A549 (cell line): Measurements from ENCODE around the gene ATP13A2. TPM values are rescaled to one million over a fixed set of nuclear protein-coding genes. Genes with fewer than 3 reads are reported as not detected.

Experiments
- ATAC-seq, 2 experiments: fragments of 200-7000 bp in 1 of 2; fragments of >200 bp in 1 of 2; cut with Nextera tagmentation in 1 of 2; cut with Tn5 transposase in 1 of 2; 3 replicates each; pipeline versions ENCODE4 v1.8.0 to v1.9.1; 2018 to 2020; ENCODE audit warnings: mild to moderate bottlenecking in 1 of 2, moderate library complexity in 1 of 2
- CTCF ChIA-PET: fragments of 300-600 bp; sonication (Branson Sonifier 250); formaldehyde crosslinking; extraction: SDS; loops from one replicate; lab custom pipeline; 2021; ENCODE audit warnings: antibody characterized with exemption, inconsistent platforms; lab: Yijun Ruan, JAX
- POLR2A ChIA-PET: fragments of 350-600 bp; formaldehyde crosslinking; extraction: SDS; loops from one replicate; lab custom pipeline; 2021; ENCODE audit warnings: antibody characterized with exemption, inconsistent platforms; lab: Yijun Ruan, JAX
- DNase-seq, 2 experiments: peaks; one replicate each; pipeline versions ENCODE4 v3.0.0 to v3.0.0-alpha.2; 2011 to 2016; ENCODE audit warnings: low read depth in 1 of 2, low spot score in 1 of 2
- FAIRE-seq: peaks from 2 replicates; lab custom pipeline; 2011; peaks lifted over from hg19 to GRCh38; lab: Jason Lieb, UNC
- H3K27ac ChIP-seq, 2 experiments: fragments of >200 bp; sonication (Bioruptor Twin); formaldehyde crosslinking; 3 replicates each; pipeline ENCODE4 v1.5.1; 2016 to 2017
- H3K4me1 ChIP-seq: fragments of >200 bp; sonication (Bioruptor Twin); formaldehyde crosslinking; 3 replicates; pipeline ENCODE4 v1.6.1; 2016
- H3K4me2 ChIP-seq: fragments of >200 bp; sonication (Bioruptor Twin); formaldehyde crosslinking; 3 replicates; pipeline ENCODE4 v1.6.1; 2016
- H3K4me3 ChIP-seq: fragments of >200 bp; sonication (Bioruptor Twin); formaldehyde crosslinking; 3 replicates; pipeline ENCODE4 v1.5.1; 2016
- H3K9me3 ChIP-seq: fragments of >200 bp; sonication (Bioruptor Twin); formaldehyde crosslinking; 3 replicates; pipeline ENCODE4 v1.6.1; 2016
- CBX2 ChIP-seq: fragments of 200-600 bp; sonication (generic); IDR thresholded peaks from 2 replicates; pipeline ENCODE4 v1.6.1; 2016; ENCODE audit warnings: low read depth, mild to moderate bottlenecking, borderline replicate concordance
- CBX8 ChIP-seq: fragments of 200-600 bp; sonication (generic); IDR thresholded peaks from 2 replicates; pipeline ENCODE4 v1.6.1; 2016
- CEBPB ChIP-seq, 2 experiments: fragments of >200 bp in 1 of 2; sonication (Bioruptor Twin) in 1 of 2; formaldehyde crosslinking in 1 of 2; IDR thresholded peaks; 2 replicates each; pipeline ENCODE4 v1.6.1; 2012 to 2016
- E2F6 ChIP-seq: IDR thresholded peaks from 2 replicates; pipeline ENCODE4 v1.6.1; 2012; ENCODE audit warnings: low read depth, borderline replicate concordance
- ELK1 ChIP-seq: fragments of 150-350 bp; IDR thresholded peaks from 2 replicates; pipeline ENCODE4 v1.6.1; 2014; ENCODE audit warnings: low read depth, mild to moderate bottlenecking, low read length
- EP300 ChIP-seq, 2 experiments: fragments of >200 bp; sonication (Bioruptor Twin); formaldehyde crosslinking; IDR thresholded peaks; 2 replicates in 1 of 2; 3 replicates in 1 of 2; pipeline ENCODE4 v1.6.1; 2016 to 2017
- ESRRA ChIP-seq: fragments of 150-350 bp; IDR thresholded peaks from 2 replicates; pipeline ENCODE4 v1.6.1; 2014; ENCODE audit warnings: mild to moderate bottlenecking, low read length, borderline replicate concordance
- FOXS1 ChIP-seq: fragments of 250-450 bp; sonication (Bioruptor Pico); IDR thresholded peaks from 2 replicates; pipeline ENCODE4 v1.5.0; 2020; ENCODE audit warnings: mild to moderate bottlenecking, moderate library complexity
- GATA3 ChIP-seq: IDR thresholded peaks from 2 replicates; pipeline ENCODE4 v1.6.1; 2012; ENCODE audit warnings: borderline replicate concordance
- HDAC2 ChIP-seq: fragments of 200-600 bp; sonication (generic); IDR thresholded peaks from 2 replicates; pipeline ENCODE4 v1.6.1; 2016
- HES2 ChIP-seq: fragments of >200 bp; sonication (Bioruptor Twin); formaldehyde crosslinking; IDR thresholded peaks from 2 replicates; pipeline ENCODE4 v1.6.1; 2016
- HMGXB4 ChIP-seq: fragments of 250-450 bp; sonication (Bioruptor Pico); IDR thresholded peaks from 2 replicates; pipeline ENCODE4 v1.5.0; 2021; ENCODE audit warnings: mild to moderate bottlenecking, moderate library complexity, borderline replicate concordance
- JUNB ChIP-seq: fragments of >200 bp; sonication (Bioruptor Twin); formaldehyde crosslinking; IDR thresholded peaks from 2 replicates; pipeline ENCODE4 v1.6.1; 2016
- KDM5A ChIP-seq: fragments of 200-600 bp; sonication (generic); IDR thresholded peaks from 2 replicates; pipeline ENCODE4 v1.6.1; 2016; ENCODE audit warnings: antibody characterized with exemption, mild to moderate bottlenecking
- MAX ChIP-seq: IDR thresholded peaks from 2 replicates; pipeline ENCODE4 v1.6.1; 2012
- MYC ChIP-seq: IDR thresholded peaks from 2 replicates; pipeline ENCODE4 v1.6.1; 2012; ENCODE audit warnings: mild to moderate bottlenecking, inconsistent platforms, low read length, improper control_type of control experiment, borderline replicate concordance
- NPAS2 ChIP-seq: fragments of 250-450 bp; sonication (Bioruptor Pico); IDR thresholded peaks from 2 replicates; pipeline ENCODE4 v1.8.0; 2022; ENCODE audit warnings: mild to moderate bottlenecking, moderate library complexity, borderline replicate concordance
- POLR2AphosphoS2 ChIP-seq: conservative IDR thresholded peaks from 2 replicates; pipeline ENCODE4 v1.6.1; 2012; ENCODE audit warnings: low read length, improper control_type of control experiment, inconsistent platforms
- RAD21 ChIP-seq, 2 experiments: fragments of >200 bp in 1 of 2; sonication (Bioruptor Twin) in 1 of 2; formaldehyde crosslinking in 1 of 2; IDR thresholded peaks in 1 of 2; conservative IDR thresholded peaks in 1 of 2; 2 replicates in 1 of 2; 3 replicates in 1 of 2; pipeline ENCODE4 v1.6.1; 2012 to 2018; ENCODE audit warnings: inconsistent platforms in 1 of 2
- RARB ChIP-seq: fragments of 250-450 bp; sonication (Bioruptor Pico); IDR thresholded peaks from 2 replicates; pipeline ENCODE4 v1.8.0; 2021; ENCODE audit warnings: mild to moderate bottlenecking, moderate library complexity
- RCOR1 ChIP-seq: fragments of 150-350 bp; IDR thresholded peaks from 2 replicates; pipeline ENCODE4 v1.6.1; 2014; ENCODE audit warnings: antibody characterized with exemption, low read length, low read depth
- TP53 ChIP-seq: fragments of 250-450 bp; sonication (Bioruptor Pico); IDR thresholded peaks from 2 replicates; pipeline ENCODE4 v1.5.0; 2021; ENCODE audit warnings: mild to moderate bottlenecking, moderate library complexity
- USF2 ChIP-seq: fragments of 450-650 bp; IDR thresholded peaks from 2 replicates; pipeline ENCODE4 v1.6.1; 2014; ENCODE audit warnings: antibody characterized with exemption
- ZC3H11A ChIP-seq: fragments of 450-650 bp; IDR thresholded peaks from 2 replicates; pipeline ENCODE4 v1.6.1; 2014; ENCODE audit warnings: antibody characterized with exemption, mild to moderate bottlenecking
- ZFP36 ChIP-seq: fragments of 450-650 bp; IDR thresholded peaks from 2 replicates; pipeline ENCODE4 v1.6.1; 2014; ENCODE audit warnings: borderline replicate concordance; ENCODE audit not compliant: partially characterized antibody
- ZNF302 ChIP-seq: fragments of 250-450 bp; sonication (Bioruptor Pico); IDR thresholded peaks from 2 replicates; pipeline ENCODE4 v1.9.0; 2021; ENCODE audit warnings: inconsistent platforms, mild to moderate bottlenecking, moderate library complexity
- WGBS: methylation state at CpG from one replicate; pipeline ENCODE4 v1.1.6; 2017; ENCODE audit errors: missing lambda C conversion rate; 5-methylcytosine and 5-hydroxymethylcytosine counted together
- polyA plus RNA-seq, 4 experiments: library from polyadenylated mRNA; depleted of rRNA in 3 of 4; stranded (reverse); fragments of >200 nt; fragmentation: RNase III in 1 of 4; extraction: RNeasy Plus Mini Kit Qiagen cat#74134 plus additional on column Dnase treatment in 1 of 4; gene quantifications; 2 replicates in 3 of 4; 3 replicates in 1 of 4; pipeline ENCODE4 v1.2.3, GENCODE V29; 2011 to 2017

The ATP13A2 gene
- polyA plus RNA-seq, 2 of the 4 experiments (the other 2 are of a cell fraction), result 7.9 to 23.1 TPM

- 89% methylated on average over 5 of the region's 5 CpGs for WGBS
- no peak overlapping the region for H3K4me3 ChIP-seq
- ChIA-PET POLR2A (no interaction called here), CTCF (interaction anchor here (0.5 to 3.5 kb wide), 4 partner anchors 19 to 417 kb away, joined by 3 to 15 read pairs (median 3); no protein-coding TSS in a partner anchor)
- no peak overlapping the region for H3K27ac ChIP-seq
- no peak for FAIRE-seq
- no peak overlapping the region for H3K4me2 ChIP-seq
- no peak for ATAC-seq
- H3K4me1 ChIP-seq, result no peaks in the 10 kb centered on the region
- no peak for DNase-seq
- no peaks in the 10 kb centered on the region for H3K9me3 ChIP-seq
- TF ChIP-seq JUNB (no peak), POLR2AphosphoS2 (no peak), HDAC2 (no peak), GATA3 (no peak), HES2 (no peak), CBX2 (no peak), EP300 (IDR thresholded peaks at IDR 0.05) (no peak), ZFP36 (no peak), HMGXB4 (no peak), FOXS1 (CRISPR knock-in tag) (no peak), RARB (CRISPR knock-in tag) (no peak), CEBPB (IDR thresholded peaks at IDR 0.05) (no peak), MAX (no peak), RAD21 (conservative IDR thresholded peaks at IDR 0.05 in 1 of 2, IDR thresholded peaks at IDR 0.05 in 1 of 2) (no peak), KDM5A (no peak), USF2 (no peak), ZNF302 (CRISPR knock-in tag) (no peak), ELK1 (no peak), E2F6 (no peak)
These were observed 15.7 kb upstream of the ATP13A2 start for GRCh38 chr1:17027403-17027802.

- Histone ChIP-seq H3K4me1 (no peaks in the 10 kb centered on the region), H3K27ac (no peak overlapping the region), H3K4me3 (no peak overlapping the region), H3K9me3 (no peaks in the 10 kb centered on the region), H3K4me2 (no peak overlapping the region)
- ChIA-PET POLR2A (no interaction called here), CTCF (interaction anchor here (1.0 to 1.8 kb wide), 2 partner anchors 24 to 210 kb away, joined by 3 read pairs; no protein-coding TSS in a partner anchor)
- FAIRE-seq (no peak), ATAC-seq (no peak), DNase-seq (no peak)
- TF ChIP-seq MYC (no peak), ELK1 (no peak), ZC3H11A (no peak), ESRRA (no peak), ZFP36 (no peak), ZNF302 (CRISPR knock-in tag) (no peak), TP53 (CRISPR knock-in tag) (no peak), CBX8 (no peak), NPAS2 (CRISPR knock-in tag) (no peak), RCOR1 (no peak), RARB (CRISPR knock-in tag) (no peak)
- 89% methylated on average over 1 of the region's 1 CpG for WGBS
These were observed 13.0 kb upstream of the ATP13A2 start for GRCh38 chr1:17024721-17025120.
